M059J (cell line): Measurements from ENCODE around the gene IL31. TPM values are rescaled to one million over a fixed set of nuclear protein-coding genes. Genes with fewer than 3 reads are reported as not detected.
"Not testable (repeated sequence)": the region's sequence is repeated elsewhere in the genome, so short reads cannot be mapped to it uniquely, and the experiment has no call there.

Experiments used
- DNase-seq: peaks from one replicate; pipeline ENCODE4 v3.0.0-alpha.2; 2012; ENCODE audit warnings: low read depth
- total RNA-seq: library from RNA; depleted of rRNA; stranded (reverse); fragments of >200 nt; shearing (Covaris generic); gene quantifications from 2 replicates; pipeline ENCODE4 v1.2.3, GENCODE V29; 2014; rRNA removed

The IL31 gene
- total RNA-seq: not detected in 2 replicates

DNA sequence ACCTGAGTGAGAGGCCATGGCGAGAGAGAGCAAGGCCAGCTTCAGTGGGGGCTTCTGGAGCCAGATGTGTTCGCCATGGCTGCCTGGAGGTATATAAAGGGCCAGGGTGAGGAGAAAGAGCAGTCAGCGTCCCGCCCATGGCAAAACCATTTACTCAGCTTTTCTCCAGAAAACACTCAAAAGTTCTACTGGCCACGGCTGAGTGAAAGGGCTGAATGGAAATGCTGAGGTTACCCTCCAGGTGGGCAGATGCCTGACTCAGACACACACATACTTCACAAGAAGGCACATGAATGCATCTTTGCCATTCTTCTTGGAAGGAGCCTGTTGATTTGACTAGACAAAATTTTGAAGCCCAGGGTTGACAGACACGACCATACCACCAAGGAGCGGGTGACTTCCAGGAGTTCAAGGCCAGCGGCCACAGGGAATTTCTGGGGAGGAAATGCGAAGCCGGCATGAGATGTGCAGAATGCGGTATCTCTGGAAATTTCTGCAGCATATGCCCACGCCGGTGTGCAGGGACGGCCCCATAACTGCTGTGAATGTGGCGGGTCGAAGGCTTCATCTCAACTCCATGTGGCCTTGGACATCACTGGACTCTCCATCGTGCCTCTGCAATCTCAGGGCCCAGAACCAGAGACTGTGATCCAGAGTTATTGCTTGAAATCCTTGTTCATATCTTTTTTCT, at the start of gene IL31:
TSS of gene IL31 (minus strand) at position 67 of the 691 bp plus-strand sequence. CDS start at position 18, 49 bp downstream.
- DNase-seq: no peak

DNA sequence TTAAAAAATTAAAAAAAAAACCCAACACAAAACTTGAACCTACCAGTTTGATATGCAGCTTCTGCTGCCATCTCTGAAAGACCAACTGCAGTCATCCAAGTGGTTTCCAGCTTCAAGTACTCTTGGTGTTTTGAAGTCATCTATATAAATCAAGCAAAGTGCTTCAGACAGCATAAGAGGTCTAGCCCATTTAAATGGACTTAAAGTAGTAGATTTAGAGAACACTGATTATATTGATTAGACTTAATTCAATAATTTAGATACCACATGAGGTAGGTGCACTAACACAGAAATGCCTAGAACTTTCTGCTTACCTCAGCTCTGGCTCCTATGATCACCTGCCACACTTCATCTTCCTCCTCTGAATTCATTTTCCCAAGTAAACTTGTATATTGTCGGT, 42.4 kb upstream of the IL31 start:
- DNase-seq: no peak

DNA sequence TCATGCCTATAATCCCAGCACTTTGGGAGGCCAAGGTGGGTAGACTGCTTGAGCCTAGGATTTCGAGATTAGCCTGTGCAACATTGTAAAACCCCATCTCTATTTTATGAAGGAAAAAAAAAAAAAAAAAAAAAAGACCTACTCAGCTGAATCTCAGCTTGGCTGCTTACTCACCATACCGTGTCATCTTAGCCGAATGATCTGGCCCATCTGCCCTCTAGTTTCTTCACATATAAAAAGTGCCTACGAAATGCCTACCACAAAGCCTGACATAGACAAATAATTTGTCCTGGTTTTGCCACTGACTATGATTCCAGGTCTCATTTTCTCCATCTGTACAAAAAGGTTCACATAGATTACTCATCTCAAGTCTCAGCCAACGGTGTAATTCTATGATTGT, 41.8 kb upstream of the IL31 start:
- DNase-seq: no peak

DNA sequence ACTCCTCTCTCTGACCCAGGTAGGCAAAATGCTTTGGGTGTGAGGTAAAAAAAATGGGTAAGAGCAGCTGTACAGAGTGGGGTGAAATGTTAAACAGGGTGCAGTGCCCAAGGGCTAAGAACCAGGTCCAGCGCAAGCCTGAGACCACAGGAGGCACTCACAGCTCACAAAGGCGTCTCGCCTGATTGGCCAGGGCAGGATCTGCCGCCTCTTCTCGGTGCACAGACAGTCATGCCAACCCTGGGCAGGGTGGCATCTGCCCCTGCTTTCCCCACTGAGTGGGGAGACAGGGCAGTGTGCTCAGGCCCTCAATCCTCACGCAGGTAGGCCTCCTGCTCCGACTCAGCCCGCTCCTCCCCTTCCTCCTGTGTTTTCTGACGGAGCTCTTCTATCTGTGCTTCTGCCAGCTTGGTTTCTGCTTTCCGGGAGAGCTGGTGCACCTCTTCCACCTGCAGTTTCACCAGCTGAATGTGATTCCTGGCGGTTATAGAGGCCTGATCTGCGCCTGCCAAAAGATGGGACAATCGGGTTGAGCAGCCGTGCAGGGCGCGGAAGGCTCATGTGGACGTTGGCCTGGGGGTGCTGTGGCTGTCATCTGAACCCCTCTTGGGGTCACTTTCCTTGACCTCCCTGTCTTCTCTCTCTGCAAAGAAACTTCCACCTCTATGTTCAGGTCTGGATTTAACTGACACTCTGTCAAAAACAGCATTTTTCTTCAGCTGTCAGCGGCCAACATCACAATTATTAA, 34.2 kb upstream of the IL31 start:
- no peak for DNase-seq

DNA sequence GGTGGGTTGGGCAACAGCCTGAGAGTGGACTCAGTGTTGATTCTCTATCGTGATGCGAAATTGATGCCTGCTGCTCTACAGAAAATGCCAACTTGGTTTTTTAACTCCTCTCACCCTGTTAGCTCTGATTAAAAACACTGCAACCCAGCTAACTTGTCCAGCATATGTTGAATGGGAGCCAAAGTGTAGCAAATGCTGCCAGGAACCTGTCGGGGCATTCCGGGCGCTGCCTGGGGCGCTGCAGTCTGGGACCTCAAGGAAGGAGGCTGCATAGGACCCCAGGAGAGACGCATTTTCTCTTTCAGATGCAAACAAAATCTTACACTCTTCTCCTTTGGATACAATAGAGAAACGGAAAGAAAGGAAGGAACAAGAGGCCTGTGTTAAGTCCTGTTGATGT, 33.4 kb upstream of the IL31 start:
- DNase-seq: no peak

DNA sequence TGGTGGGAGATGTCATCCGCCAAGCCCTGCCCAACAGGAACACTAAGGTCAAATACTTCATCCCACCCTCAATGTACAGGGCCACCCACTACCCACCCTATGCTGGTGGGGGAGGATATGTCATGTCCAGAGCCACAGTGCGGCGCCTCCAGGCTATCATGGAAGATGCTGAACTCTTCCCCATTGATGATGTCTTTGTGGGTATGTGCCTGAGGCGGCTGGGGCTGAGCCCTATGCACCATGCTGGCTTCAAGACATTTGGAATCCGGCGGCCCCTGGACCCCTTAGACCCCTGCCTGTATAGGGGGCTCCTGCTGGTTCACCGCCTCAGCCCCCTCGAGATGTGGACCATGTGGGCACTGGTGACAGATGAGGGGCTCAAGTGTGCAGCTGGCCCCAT, 33.0 kb upstream of the IL31 start:
- DNase-seq: no peak

DNA sequence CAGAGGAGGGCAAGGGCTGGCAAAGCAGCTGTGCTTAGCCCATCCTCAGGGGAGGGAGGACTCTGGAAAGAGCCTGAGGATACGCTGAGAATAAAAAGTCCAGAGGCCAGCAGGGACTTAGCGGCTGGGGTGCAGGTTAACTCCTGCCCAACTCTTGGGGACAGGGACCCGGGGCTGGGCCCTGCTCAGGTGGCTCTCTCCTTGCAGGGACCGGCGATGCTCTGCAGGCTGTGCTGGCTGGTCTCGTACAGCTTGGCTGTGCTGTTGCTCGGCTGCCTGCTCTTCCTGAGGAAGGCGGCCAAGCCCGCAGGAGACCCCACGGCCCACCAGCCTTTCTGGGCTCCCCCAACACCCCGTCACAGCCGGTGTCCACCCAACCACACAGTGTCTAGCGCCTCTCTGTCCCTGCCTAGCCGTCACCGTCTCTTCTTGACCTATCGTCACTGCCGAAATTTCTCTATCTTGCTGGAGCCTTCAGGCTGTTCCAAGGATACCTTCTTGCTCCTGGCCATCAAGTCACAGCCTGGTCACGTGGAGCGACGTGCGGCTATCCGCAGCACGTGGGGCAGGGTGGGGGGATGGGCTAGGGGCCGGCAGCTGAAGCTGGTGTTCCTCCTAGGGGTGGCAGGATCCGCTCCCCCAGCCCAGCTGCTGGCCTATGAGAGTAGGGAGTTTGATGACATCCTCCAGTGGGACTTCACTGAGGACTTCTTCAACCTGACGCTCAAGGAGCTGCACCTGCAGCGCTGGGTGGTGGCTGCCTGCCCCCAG, 32.3 kb upstream of the IL31 start:
- no peak for DNase-seq

DNA sequence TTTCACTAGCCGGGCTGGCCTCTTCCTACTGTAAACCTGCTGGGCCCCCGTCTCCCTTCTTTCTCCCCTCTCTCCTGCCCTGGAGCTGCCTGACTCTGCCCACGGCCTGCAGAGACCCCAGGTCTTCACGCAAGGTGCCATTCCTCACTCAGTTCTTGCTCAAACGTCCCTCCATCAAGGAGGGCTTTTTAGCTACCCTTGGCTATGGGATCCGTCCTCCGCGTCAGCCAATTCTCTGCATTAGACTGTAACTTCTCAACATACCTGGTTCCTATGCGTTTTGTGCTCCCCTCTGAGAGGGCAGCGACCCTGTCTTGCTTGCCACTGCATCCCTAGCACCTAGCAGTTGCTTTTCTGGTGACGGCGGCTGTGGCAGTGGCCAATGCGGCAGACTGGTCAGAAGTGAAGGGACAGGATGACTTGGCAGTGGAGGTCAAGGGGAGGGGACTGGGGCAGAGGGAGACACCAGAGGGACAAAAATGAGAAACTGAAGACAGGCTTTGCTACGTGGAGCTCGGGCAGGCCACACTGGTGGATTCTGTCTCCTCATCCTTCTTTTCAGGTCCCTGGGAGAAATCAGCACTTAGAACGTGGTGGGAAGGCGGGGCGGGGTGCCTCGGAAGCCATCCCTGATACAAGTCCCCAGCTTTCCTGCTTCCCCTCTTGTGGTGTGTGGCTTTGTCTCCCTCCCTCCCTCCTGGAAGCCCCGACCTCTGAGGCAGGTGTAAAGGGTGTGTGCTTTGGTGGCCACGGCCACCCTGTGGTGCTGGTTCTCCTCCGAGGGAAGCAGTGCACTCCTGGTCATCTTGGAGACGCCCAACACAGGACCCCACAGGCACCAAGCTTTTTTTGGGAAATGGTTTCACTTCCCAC, 31.3 kb upstream of the IL31 start:
- DNase-seq: no peak

DNA sequence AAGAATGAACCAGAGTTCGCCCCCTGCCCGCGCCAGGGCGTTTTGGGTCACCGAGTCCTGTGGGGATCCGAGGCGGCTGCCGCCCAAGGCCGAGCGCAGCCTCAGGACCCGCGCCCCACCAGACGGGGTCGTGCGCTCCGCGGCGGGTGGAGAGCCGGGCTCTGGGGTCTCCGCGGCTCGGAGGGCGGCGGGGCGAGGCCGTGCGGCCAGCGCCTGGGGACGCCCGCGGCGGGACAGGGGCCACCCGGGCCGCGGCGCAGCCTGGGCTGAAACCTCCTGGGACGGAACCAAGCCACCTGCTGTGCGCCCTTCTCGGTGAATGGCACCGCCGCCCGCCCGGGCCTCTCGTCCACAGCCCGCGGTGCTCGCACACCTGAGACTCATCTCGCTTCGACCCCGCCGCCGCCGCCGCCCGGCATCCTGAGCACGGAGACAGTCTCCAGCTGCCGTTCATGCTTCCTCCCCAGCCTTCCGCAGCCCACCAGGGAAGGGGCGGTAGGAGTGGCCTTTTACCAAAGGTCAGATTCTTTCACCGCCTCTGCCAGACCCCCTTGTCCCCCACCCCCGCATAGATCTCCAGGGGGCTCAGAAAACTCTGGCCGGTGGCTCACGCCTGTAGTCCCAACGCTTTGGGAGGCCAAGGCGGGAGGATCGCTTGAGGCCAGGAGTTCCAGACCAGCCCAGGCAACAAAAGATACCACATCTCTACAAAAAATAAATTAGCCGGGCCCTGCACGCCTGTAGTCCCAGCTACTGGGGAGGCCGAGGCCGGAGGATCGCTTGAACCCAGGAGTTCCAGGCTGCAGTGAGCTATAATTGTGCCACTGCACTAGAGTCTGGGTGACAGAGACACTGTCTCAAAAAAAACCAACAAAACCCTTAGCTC, 30.4 kb upstream of the IL31 start:
- DNase-seq: no peak

DNA sequence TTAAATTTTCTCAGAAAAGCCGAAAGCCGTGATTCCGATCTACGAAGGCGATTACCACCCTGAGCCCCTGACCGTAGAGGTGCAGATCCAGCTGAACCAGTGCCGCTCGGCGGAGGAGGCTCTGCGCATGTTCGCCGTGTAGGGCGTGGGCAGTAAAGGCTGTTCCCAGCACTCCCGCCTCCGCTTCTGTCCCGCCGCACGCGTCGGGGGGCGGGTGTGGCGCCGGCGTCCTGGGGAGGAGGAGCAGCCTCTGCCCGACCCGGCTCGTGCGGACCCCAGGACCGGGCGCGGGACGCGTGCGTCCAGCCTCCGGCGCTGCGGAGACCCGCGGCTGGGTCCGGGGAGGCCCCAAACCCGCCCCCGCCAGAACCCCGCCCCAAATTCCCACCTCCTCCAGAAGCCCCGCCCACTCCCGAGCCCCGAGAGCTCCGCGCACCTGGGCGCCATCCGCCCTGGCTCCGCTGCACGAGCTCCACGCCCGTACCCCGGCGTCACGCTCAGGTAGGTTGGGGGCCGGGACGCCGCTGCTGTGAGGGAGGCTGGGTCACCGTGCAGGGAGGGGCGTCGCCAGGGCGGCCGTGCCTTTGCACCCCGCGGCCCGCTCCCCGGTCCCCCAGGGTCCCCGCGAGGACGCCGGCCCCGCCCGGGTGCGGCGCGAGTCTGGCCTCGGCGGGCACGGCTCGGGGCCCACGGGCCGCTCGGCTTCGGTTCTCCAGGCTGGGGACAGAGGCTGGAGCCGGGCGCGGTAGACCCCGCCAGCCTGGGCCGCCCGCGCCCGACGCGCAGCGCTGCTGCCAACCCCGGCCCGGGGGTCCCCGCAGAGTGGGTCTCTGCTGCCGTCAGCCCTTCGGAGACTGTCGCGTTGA, 29.5 kb upstream of the IL31 start, which contains the start of gene B3GNT4:
TSS of gene B3GNT4 (plus strand) at position 409 of the 866 bp plus-strand sequence. CDS start 910 bp downstream, outside the sequence.
- peak; percentile 46 for DNase-seq

DNA sequence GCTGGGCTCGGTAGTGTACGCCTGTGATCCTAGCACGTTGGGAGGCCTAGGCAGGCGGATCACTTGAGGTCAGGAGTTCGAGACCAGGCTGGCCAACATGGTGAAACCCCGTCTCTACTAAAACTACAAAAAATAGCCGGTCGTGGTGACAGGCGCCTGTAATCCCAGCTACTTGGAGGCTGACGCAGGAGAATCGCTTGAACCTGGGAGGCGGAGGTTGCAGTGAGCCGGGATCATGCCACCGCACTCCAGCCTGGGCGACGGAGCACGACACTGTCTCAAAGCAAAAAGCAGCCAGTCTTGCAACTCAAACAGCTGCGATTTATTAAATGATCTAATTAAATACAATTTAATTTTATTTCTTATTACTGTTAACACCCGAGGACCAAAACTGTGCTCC, 28.8 kb upstream of the IL31 start:
- DNase-seq: not testable (repeated sequence)

DNA sequence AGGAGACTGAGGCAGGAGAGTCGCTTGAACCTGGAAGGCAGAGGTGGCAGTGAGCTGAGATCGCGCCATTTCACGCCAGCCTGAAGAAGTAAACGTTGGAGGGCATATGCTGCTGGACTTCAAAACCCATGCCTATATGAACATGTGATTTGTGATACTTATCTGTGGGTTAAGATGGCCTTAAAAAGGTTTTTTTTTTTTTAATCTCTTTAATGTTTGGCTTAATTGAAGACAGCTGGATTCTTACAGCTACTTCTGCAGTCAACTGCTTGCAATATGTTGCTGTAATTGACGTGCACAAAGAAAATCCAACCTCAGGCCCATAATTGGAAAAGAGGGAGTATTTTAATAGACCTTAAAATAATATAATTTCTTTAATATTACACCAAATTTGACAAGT, 28.0 kb upstream of the IL31 start:
- no peak for DNase-seq

DNA sequence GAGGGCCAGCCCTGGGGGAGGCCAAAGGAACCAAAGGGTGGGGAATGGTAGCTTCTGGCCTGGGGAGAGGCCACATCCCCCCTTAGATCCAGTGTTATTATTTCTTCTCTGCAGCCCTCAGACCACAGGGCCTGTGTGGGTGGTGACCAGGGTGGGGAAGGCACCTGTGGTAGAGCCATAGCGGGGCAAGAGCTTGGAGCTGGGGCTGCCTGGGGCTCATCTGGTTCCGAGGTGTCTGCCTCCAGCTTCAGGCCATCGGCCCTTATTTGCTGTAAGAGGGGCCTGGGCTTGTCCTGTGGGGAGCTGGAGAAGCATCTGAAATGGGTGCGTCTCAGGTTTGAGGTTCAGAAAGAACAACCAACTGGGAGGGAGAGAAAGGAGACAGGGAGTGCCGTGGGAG, 27.4 kb upstream of the IL31 start:
- DNase-seq: no peak

DNA sequence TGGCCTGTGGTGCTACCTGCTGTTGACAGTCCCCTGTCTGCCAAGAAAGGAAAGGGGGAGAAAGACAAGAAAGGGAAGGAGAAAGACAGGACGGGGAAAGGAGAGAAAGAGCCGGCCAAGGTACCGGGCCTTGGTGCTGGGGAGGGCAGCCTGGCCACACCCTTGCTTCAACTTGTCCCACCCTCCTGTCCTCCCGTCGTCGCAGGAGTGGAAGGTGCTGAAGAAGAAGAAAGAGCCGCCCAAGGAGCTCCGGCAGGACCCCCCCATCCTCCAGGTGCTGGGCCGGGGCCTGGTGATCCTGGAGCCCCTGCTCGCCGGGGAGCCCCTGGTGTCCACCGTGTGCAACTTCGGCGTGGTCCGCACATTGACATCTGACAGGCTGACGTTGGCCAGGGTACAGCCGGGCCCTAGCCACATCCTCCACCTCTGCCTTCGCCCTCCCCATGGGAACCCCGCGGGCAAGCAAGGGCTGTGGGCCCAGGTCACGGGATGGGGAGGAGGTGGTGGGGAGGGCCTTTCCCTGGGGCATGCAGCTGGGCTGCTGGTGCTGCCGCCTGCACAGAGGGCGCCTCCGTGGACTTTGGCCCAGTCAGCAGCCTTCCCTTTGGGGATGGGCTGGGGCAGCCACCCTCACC, 26.6 kb upstream of the IL31 start:
- DNase-seq: no peak

DNA sequence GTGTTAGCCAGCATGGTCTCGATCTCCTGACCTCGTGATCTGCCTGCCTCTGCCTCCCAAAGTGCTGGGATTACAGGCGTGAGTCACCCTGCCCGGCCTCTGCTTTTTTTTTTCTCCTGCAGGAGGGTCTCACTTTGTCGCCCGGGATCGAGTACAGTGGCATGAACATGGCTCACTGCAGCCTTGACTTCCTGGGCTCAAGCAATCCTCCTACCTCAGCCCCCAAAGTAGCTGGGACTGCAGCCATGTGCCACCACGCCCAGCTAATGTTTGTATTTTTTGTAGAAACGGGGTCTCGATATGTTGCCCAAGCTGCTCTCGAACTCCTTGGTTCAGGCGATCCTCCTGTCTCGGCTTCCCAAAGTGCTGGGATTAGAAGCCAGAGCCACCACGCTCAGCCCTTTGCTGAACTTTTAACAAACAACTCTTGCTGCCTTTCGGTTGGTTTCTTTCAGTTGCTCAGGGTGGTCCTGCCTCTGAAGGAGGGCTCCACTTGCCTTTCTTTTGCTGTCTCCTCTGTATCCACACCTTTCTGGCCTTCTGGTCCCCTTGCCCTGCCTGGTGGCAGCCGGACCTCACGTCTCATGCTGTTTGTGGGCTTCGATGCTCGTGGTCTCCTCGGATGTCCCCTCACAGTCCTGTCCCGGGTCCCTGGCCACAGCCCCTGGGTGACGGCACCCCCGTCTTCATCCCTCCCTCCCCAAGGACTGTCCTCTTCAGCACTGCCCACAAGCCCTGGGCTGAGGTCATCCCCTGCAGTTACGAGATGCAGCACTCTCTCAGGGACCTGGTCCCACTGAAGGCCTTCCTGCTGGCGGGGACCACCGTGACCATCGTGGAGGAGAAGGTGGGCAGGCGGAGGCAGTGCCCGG, 25.7 kb upstream of the IL31 start:
- no peak for DNase-seq

DNA sequence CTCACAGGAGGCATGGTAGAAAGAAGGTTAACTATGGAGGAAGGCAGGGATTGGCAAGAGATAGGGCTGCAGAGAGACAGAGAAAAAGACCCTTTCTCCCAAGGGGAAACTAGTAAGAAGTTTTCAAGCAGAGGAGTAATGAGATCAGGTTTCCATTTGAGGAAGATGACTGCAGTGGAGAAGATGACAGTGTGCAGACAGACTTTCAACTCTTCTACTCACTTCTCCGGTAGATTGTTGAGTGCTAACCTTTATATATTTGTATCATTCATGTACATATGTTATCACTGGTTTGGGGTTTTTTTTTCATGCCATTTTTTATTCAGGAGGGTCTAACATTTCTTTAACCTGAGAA, 23.6 kb upstream of the IL31 start:
- DNase-seq: no peak

DNA sequence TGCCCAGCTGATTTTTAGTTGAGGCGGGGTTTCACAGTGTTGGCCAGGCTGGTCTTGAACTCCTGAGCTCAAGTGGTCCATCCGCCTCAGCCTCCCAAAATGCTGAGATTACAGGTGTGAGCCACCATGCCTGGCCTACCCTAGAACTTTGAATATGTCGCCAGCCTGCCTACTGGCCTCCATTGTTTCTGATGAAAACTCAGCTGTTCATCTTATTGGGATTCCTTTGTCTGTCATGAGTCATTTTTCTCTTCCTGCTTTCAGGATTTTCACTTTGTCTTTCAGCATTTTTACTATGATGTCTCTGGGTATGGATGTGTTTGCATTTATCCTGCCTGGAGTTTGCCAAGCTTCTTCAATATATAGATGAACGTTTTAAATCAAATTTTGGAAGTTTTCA, 21.4 kb upstream of the IL31 start:
- DNase-seq: no peak

DNA sequence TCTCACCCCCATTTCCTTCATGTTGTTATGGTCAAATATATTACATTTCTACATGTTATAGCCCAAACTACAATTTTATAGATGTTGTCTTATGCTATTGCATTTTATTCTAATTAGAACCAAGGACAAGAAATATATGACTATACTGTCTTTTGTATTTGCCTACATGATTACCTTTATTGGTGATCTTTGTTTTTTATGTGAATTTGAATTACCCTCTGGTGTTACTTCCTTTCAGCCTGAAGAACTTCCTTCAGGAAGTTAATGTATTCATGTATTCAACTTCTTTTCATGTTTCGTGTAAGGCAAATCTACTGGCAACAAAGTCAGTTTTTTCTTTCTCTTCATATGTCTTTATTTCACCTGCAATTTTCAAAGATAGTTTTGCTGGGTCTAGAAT, 20.8 kb upstream of the IL31 start:
- no peak for DNase-seq
